ENCODE data around the gene AGR2. TPM values are rescaled to one million over a fixed set of nuclear protein-coding genes. Genes with fewer than 3 reads are reported as not detected.

AGR2 gene
- polyA plus RNA-seq, 1 of the 3 experiments (the other 2 are of a cell fraction), result not detected

- Histone ChIP-seq H3K4me3 (ENCODE audit: low read depth in 2 of 2, low read length in 1 of 2) (no peak overlapping the region), H2AFZ (ENCODE audit: low read depth) (no peak overlapping the region), H3F3A (replicated peaks; ENCODE audit: insufficient read depth) (no peaks in the 10 kb centered on the region), H3K4me2 (no peak overlapping the region), H3K4me1 (ENCODE audit: control insufficient read depth in 1 of 2, insufficient read depth in 2 of 2, low read depth in 1 of 2, low read length in 1 of 2) (no peaks in the 10 kb centered on the region; a peak in 1 of 4 replicates), H4K20me1 (ENCODE audit: insufficient read depth) (no peaks in the 10 kb centered on the region), H3K27ac (ENCODE audit: low read depth in 2 of 2, low read length in 1 of 2) (no peak overlapping the region), H3K36me3 (replicated peaks in 1 of 2; ENCODE audit: control insufficient read depth in 1 of 2, insufficient read depth in 2 of 2, low read length in 1 of 2) (no peaks in the 10 kb centered on the region), H3K79me2 (ENCODE audit: insufficient read depth) (no peaks in the 10 kb centered on the region), H3K9me3 (no peaks in the 10 kb centered on the region), H3K27me3 (ENCODE audit: insufficient read depth) (peaks cover 15% of the 10 kb centered on the region; the same call in 1 of the 2 replicates), H3K9me2 (no peaks in the 10 kb centered on the region), H3K9ac (no peak overlapping the region)
- no peak for TF ChIP-seq EZH2phosphoT487 (IDR thresholded peaks at IDR 0.05; ENCODE audit: borderline replicate concordance, low read depth)
- no peak for TF ChIP-seq MEF2A (IDR thresholded peaks at IDR 0.05; ENCODE audit: borderline replicate concordance, low read depth)
- no peak for TF ChIP-seq JUND (IDR thresholded peaks at IDR 0.05)
- TF ChIP-seq CHD2 (IDR thresholded peaks at IDR 0.05; ENCODE audit: low read length, partially characterized antibody), result no peak
- TF ChIP-seq MXI1 (IDR thresholded peaks at IDR 0.05; ENCODE audit: low read depth, low read length), result no peak
- TF ChIP-seq FOSL2 (IDR thresholded peaks at IDR 0.05; ENCODE audit: borderline replicate concordance, low read depth), result no peak
- TF ChIP-seq FOXJ3 (CRISPR knock-in tag; IDR thresholded peaks at IDR 0.05), result no peak
- TF ChIP-seq, protein P1, sequence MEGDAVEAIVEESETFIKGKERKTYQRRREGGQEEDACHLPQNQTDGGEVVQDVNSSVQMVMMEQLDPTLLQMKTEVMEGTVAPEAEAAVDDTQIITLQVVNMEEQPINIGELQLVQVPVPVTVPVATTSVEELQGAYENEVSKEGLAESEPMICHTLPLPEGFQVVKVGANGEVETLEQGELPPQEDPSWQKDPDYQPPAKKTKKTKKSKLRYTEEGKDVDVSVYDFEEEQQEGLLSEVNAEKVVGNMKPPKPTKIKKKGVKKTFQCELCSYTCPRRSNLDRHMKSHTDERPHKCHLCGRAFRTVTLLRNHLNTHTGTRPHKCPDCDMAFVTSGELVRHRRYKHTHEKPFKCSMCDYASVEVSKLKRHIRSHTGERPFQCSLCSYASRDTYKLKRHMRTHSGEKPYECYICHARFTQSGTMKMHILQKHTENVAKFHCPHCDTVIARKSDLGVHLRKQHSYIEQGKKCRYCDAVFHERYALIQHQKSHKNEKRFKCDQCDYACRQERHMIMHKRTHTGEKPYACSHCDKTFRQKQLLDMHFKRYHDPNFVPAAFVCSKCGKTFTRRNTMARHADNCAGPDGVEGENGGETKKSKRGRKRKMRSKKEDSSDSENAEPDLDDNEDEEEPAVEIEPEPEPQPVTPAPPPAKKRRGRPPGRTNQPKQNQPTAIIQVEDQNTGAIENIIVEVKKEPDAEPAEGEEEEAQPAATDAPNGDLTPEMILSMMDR (IDR thresholded peaks at IDR 0.05), result no peak
- no peak for TF ChIP-seq ZBTB33 (IDR thresholded peaks at IDR 0.05; ENCODE audit: borderline replicate concordance, low read depth)
- no peak for TF ChIP-seq RFX5 (IDR thresholded peaks at IDR 0.05; ENCODE audit: low read length)
- no peak for TF ChIP-seq ELF1 (IDR thresholded peaks at IDR 0.05)
- no peak for TF ChIP-seq FOXM1 (IDR thresholded peaks at IDR 0.05; ENCODE audit: low read depth)
- TF ChIP-seq, protein P2, sequence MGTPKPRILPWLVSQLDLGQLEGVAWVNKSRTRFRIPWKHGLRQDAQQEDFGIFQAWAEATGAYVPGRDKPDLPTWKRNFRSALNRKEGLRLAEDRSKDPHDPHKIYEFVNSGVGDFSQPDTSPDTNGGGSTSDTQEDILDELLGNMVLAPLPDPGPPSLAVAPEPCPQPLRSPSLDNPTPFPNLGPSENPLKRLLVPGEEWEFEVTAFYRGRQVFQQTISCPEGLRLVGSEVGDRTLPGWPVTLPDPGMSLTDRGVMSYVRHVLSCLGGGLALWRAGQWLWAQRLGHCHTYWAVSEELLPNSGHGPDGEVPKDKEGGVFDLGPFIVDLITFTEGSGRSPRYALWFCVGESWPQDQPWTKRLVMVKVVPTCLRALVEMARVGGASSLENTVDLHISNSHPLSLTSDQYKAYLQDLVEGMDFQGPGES (IDR thresholded peaks at IDR 0.05; ENCODE audit: low read depth, low read length), result no peak
- TF ChIP-seq RXRA (IDR thresholded peaks at IDR 0.05; ENCODE audit: borderline replicate concordance, low read depth), result no peak
- TF ChIP-seq PBX3 (IDR thresholded peaks at IDR 0.05), result no peak
- TF ChIP-seq SMC3 (IDR thresholded peaks at IDR 0.05; ENCODE audit: low read depth, low read length), result no peak
- TF ChIP-seq, protein P3, sequence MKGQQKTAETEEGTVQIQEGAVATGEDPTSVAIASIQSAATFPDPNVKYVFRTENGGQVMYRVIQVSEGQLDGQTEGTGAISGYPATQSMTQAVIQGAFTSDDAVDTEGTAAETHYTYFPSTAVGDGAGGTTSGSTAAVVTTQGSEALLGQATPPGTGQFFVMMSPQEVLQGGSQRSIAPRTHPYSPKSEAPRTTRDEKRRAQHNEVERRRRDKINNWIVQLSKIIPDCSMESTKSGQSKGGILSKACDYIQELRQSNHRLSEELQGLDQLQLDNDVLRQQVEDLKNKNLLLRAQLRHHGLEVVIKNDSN (IDR thresholded peaks at IDR 0.05; ENCODE audit: borderline replicate concordance, low read depth), result no peak
- no peak for TF ChIP-seq RCOR1 (IDR thresholded peaks at IDR 0.05; ENCODE audit: low read length)
- TF ChIP-seq GATA2 (CRISPR knock-in tag; IDR thresholded peaks at IDR 0.05), result no peak
- no peak for DNase-seq
- CTCF ChIA-PET, result interaction anchor here (1.2 to 2.8 kb wide), 3 partner anchors 16 to 23 kb away, joined by 3 to 16 read pairs (median 3); no protein-coding TSS in a partner anchor
- POLR2A ChIA-PET, result no interaction called here
- 38% methylated on average over 2 of the region's 2 CpGs for WGBS (ENCODE audit: low lambda C conversion rate)
Observed at GRCh38 chr7:16816824-16817223, 12.0 kb upstream of the AGR2 start.
